Measurements from ENCODE around the gene OSBPL1A.
"Not testable (repeated sequence)": the region's sequence is repeated elsewhere in the genome, so short reads cannot be mapped to it uniquely, and the experiment has no call there.

OSBPL1A gene

DNA sequence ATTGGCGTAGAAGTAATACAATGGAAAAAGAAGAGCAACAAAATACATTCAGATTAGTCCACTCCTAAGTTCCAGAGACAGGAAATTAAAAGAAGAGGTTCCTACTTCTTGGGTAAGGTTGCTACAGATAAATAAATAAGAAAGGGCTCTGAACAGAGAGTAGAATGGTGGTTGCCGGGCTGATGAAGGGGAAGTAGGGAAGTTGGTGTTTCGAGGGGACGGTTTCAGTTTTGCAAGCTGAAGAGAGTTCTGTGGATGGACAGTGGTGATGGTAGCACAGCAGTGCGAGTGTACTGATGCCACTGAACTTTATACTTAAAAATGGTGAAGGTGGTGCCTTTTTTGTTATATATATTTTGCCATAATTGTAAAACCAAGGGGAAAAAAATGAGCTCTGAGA is 210.6 kb downstream of the OSBPL1A start:
- no peak for DNase-seq (ENCODE audit: low read depth in 2 of 2)

DNA sequence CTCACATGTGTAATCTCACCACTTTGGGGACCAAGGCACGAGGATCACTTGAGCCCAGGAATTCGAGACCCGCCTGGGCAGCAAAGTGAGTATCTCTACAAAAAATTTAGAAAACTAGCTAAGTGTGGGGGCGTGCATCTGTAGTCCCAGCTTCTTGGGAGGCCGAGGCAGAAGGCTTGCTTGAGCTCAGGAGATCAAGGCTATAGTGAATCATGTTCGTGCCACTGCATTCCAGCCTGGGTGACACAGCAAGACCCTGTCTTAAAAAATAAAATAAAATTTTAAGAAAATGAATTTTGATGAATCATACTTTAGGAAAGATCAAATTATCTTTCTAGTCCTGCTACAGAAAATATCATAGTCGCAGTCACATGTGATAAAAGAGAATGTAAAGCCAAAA is 211.8 kb downstream of the OSBPL1A start:
- no peak for DNase-seq (ENCODE audit: low read depth in 2 of 2)

DNA sequence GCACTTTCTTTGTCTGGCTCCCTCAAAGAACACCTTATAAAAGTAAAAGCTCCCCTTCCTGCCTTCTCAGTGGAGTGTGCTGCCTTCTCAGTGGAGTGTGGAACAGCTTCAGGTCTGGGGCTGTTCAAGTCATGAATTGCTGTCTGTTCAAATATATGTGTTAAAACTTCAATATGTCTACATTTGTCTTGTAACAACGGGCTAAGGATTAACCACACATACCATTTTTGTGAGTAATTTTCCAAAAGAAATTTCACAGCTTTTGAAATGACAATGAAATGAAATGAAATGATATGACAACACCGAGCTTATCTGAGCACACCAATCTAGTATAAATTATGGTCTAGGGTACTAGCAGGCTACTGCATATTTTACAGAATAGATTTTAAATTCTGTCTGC is 215.8 kb downstream of the OSBPL1A start:
- DNase-seq (ENCODE audit: low read depth in 2 of 2) = no peak

DNA sequence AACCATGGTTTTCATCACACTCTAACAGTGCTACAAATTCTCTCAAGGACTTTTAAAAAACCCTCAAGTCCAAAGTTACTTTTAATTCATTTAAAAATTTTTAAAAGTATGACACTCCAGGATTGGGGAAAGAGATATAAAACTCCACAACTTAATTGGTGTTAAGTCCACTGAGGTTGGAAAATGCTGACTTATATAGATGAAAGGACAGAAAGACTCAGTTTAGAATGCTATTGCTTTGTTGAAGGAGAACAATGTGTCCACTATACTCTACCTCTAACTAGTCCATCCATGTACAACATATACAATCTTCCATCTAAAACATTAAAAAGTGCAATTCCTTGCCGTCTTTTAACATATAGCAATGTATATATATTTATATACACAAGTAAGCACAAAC is 217.6 kb downstream of the OSBPL1A start:
- no peak for DNase-seq (ENCODE audit: low read depth in 2 of 2)

DNA sequence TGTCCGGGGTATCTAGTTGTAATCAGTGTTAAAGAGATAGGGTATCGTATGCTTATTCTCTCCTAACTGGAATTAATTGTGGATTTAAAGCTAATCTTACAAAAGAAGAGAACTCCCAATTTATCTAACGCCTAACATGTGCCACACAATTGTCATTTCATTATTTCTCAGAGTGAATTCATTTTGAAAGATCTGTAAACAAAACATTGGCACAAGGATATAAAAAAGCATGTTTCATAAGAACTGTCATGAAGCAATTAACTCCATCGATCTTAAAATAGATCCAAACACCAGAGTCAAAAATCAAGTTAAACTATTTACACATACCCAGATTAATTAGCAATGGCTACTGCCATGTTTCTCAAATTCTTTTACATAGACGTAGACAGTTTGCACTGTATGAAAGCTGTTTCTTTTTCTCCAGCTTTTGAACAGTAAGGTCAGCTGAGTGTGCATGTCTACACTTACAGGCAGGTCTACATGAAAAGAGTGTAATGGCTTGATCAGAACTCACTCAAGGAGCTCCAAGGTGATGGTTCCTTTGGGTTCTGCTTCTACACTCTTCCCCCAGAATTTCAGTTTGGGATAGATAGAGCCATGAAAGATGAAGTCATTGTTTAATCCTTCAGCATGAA is 220.0 kb downstream of the OSBPL1A start:
- no peak for DNase-seq (ENCODE audit: low read depth in 2 of 2)

GRCh38 chr18:24176727-24177416 is 220.8 kb downstream of the OSBPL1A start:
- peak; percentile 15 to 38 for DNase-seq (ENCODE audit: low read depth in 2 of 2)

DNA sequence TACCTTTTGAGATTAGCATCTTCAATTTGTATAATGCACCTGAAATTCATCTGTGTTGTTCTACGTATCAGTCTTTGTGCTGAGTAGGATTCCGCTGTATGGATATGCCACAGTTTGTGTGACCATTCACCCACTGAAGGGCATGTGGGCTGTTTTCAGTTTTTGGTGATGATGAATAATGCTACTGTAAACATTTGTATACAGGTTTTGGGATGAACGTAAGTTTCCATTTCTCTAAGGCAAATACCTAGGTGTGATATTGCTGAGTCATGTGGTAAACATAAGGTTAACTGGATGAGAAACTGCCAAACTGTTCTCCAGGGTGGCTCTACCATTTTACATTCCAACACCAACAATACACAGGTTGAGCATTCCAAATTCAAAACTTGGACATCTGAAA is 223.6 kb downstream of the OSBPL1A start:
- DNase-seq (ENCODE audit: low read depth in 2 of 2) = no peak

GRCh38 chr18:24170360-24170759 is 227.3 kb downstream of the OSBPL1A start:
- DNase-seq (ENCODE audit: low read depth in 2 of 2) = no peak

DNA sequence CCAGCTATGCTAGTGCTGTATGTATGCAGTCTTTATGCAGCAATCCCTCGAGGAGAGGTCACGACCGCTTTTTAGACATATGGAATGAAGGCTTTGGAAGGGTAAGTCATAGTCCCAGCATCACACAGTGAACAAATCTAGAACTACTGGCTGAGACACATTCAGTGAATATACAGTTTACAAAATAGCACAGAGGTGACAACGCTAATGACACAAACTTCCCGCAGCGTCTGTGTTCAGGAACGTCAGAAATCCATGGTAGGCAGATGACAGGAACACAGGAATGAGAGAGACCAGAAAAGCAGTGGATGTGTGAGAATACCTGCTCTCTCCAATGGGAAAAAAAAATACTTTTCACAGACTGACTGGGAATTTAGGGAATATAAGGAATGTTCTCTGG is 229.1 kb downstream of the OSBPL1A start:
- DNase-seq (ENCODE audit: low read depth in 2 of 2) = no peak

DNA sequence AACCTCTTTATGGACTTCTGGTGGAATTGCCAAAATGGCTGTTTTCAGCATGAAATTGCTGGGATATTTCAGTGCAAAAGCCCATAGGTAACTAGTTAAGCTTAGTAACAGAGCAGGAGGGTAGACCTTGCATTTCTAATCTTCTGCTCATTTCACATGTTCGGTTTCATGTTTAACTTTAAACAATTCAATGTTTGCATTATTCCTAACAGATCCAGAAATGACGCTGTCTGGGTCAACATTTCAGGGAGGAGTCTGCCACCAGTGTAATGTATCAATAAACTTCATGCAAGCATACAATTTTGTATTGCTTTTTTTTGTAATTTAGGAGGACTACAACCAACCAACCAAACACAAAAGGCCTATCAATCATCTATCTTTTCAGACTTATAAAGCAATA is 236.3 kb downstream of the OSBPL1A start:
- DNase-seq (ENCODE audit: low read depth in 2 of 2) = no peak

DNA sequence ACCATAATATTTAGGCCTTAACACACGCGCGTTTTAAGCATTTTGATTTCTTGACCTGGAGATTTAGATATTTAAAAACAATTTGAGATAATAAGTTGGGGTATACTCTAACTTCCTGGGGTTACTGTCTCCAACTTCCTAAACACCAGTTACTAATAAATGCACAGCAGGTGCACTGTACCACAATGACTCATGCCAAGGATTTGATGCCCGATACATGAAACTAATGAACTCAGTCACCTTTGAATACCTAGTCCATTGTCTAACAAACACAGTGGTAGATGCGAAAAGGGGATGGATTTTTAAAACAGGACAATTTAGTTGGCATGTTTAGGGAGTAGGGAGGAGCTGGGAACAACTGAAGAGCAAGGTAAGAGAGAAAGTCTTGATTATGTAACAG is 237.5 kb downstream of the OSBPL1A start:
- no peak for DNase-seq (ENCODE audit: low read depth in 2 of 2)

GRCh38 chr18:24157855-24158254 is 239.8 kb downstream of the OSBPL1A start:
- DNase-seq (ENCODE audit: low read depth in 2 of 2) = no peak

DNA sequence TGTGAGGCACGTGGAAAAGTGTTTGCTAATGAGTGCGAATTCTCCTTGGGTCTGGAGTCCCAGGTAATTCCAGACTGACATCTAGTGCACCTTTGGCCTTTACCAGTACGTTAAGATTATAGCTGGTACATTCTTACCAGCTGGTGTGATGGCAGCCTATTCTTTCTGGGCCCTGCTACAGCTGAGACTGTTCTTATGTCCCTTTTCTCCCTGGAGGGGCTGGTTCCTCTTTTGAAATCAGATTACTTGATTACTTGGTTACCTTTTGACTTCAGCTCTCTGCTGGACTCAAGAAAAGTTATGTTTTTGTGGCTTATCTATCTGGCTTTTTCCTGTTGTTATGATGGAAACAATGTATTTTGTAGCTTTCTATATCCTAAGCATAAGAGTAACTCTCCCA is 244.2 kb downstream of the OSBPL1A start:
- no peak for DNase-seq (ENCODE audit: low read depth in 2 of 2)

- not testable (repeated sequence) for DNase-seq (ENCODE audit: low read depth in 2 of 2)
Observed at GRCh38 chr18:24149591-24149990, 248.0 kb downstream of the OSBPL1A start.

DNA sequence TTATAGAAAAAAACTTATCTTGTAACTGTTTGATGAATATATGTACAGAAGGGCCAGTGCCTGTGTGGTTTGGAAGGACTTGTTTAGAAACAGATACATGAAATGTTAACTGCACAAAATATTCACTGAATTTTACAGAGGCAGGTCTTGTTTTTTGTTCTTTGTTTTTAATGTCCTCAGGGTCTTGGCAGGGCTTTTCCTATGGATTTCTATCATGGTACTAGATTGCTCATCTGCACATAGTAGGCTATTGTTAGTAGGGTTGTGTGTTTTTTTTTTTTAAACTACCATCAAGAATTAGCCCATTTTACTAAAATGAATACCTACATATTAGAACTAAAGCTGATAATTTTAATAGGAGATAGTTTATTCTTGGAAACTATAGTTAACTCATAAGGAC is 255.2 kb downstream of the OSBPL1A start:
- no peak for DNase-seq (ENCODE audit: low read depth in 2 of 2)

DNA sequence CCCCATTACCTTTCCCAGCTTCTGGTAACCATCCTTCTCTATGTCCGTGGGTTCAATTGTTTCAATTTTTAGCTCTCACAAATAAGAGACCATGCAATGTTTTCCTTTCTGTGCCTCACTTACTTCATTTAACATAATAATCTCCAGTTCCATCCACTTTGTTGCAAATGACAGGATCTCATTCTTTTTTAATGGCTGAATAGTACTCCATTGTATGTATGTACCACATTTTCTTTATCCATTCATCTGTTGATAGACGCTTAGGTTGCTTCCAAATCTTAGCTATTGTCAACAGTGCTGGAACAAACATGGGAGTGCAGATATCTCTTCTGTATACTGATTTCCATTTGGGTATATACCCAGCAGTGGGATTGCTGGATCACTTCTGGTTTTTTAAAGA is 256.9 kb downstream of the OSBPL1A start:
- no peak for DNase-seq (ENCODE audit: low read depth in 2 of 2)

GRCh38 chr18:24138789-24139616 is 258.6 kb downstream of the OSBPL1A start, which contains the start of gene CABYR:
CABYR (plus strand) TSS chr18:24139062; CDS start chr18:24143115, 4,053 bp downstream.
- peak; percentile 55 to 63 for DNase-seq (ENCODE audit: low read depth in 2 of 2)

DNA sequence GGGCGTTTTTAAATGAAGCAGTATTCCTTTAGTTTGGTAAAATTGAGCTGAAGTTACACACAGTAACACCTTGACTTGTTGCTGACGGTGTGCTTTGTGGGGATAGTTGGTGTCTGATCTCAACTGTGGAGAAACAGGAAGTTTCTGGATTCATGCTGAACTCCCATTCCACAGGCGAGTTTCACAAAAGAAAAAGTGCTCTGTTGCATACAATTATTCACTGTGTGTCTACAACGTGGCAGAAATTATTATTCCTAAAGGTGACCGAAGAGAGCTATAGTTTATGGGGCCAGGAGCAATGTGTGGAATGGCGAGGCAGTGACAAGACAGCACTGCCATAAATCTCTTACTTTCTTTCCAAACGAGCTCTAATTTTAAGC is 259.2 kb downstream of the OSBPL1A start:
- DNase-seq (ENCODE audit: low read depth in 2 of 2) = no peak

DNA sequence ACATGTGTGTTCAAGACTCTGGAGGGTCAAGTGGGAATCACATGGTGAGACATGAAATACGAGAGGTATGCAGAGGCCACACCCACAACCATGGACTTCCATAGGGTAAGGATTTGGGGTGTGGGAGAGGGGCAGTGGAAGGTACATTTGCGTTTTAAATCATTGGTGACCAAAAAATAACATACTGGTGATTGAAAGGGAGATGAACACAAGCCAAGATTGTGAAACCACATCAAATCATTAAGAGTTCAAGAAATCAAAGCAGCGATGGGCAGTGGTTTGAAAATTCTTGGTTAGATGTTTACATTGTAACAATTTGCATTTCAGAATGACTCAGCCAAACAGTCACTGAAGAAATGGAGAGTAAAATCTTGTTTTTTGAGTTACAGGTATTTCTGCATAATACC is 260.7 kb downstream of the OSBPL1A start:
- DNase-seq (ENCODE audit: low read depth in 2 of 2) = no peak

GRCh38 chr18:24130494-24130893 is 267.1 kb downstream of the OSBPL1A start:
- no peak for DNase-seq (ENCODE audit: low read depth in 2 of 2)

- no peak for DNase-seq (ENCODE audit: low read depth in 2 of 2)
Observed at GRCh38 chr18:24128700-24129099, 268.9 kb downstream of the OSBPL1A start.

- no peak for DNase-seq (ENCODE audit: low read depth in 2 of 2)
Observed at GRCh38 chr18:24127735-24128134, 269.9 kb downstream of the OSBPL1A start.
